Measurements from ENCODE around the gene PHF11. TPM values are rescaled to one million over a fixed set of nuclear protein-coding genes. Genes with fewer than 3 reads are reported as not detected.

The PHF11 gene
- total and polyA plus RNA-seq, 2 of the 8 experiments (the other 6 are each of a cell fraction or from before 2014, with no cell fraction given): 6.1 to 8.1 TPM

- Histone ChIP-seq H4K8ac (ENCODE audit: extremely low read depth, insufficient read depth, low read length) (no peak overlapping the region), H2AFZ (ENCODE audit: low read length) (no peak overlapping the region), H3K79me2 (ENCODE audit: control insufficient read depth in 1 of 2, insufficient read depth in 2 of 2, low read length in 2 of 2) (no peaks in the 10 kb centered on the region), H3K4me2 (ENCODE audit: insufficient read depth in 1 of 2, low read depth in 2 of 2, low read length in 2 of 2) (no peak overlapping the region), H3K9ac (replicated peaks in 1 of 4; ENCODE audit: extremely low read depth in 1 of 4, low read depth in 3 of 4, low read length in 3 of 4) (no peak overlapping the region), H2BK5ac (ENCODE audit: low read depth, low read length) (no peak overlapping the region), H3K4me3 (ENCODE audit: extremely low read depth in 1 of 4, insufficient read depth in 2 of 4, low read depth in 3 of 4, low read length in 4 of 4) (no peak overlapping the region), H3K23ac (ENCODE audit: insufficient read length) (no peak overlapping the region), H3K27me3 (replicated peaks in 1 of 4; ENCODE audit: control insufficient read depth in 3 of 4, extremely low read depth in 1 of 4, insufficient read depth in 3 of 4, low read length in 3 of 4) (no peaks in the 10 kb centered on the region), H3K36me3 (ENCODE audit: control insufficient read depth in 2 of 4, insufficient read depth in 4 of 4, low read length in 3 of 4) (peaks cover 2 to 33% (median 18%) of the 10 kb centered on the region in 4 experiments; a peak in 7 of 8 replicates), H2BK20ac (ENCODE audit: low read length) (no peak overlapping the region), H3K9me3 (ENCODE audit: insufficient read depth in 2 of 2, low read depth in 1 of 2, low read length in 1 of 2) (no peaks in the 10 kb centered on the region), H3K4me1 (replicated peaks in 1 of 4; ENCODE audit: control insufficient read depth in 3 of 4, insufficient read depth in 4 of 4, low read length in 3 of 4) (no peaks in the 10 kb centered on the region), H2BK12ac (ENCODE audit: low read depth, low read length) (no peak overlapping the region), H3K14ac (ENCODE audit: insufficient read length) (no peak overlapping the region), H3K56ac (replicated peaks; ENCODE audit: insufficient read length, low read depth, low read length) (no peak overlapping the region), H4K20me1 (replicated peaks in 1 of 2; ENCODE audit: control insufficient read depth in 1 of 2, insufficient read depth in 2 of 2, low read length in 2 of 2) (peaks cover 0 to 3% of the 10 kb centered on the region in 2 experiments), H3K4ac (replicated peaks; ENCODE audit: insufficient read length, low read depth, low read length) (no peak overlapping the region), H4K5ac (ENCODE audit: insufficient read length, low read depth, low read length) (no peak overlapping the region), H2BK15ac (ENCODE audit: low read length) (no peak overlapping the region), H2BK120ac (replicated peaks; ENCODE audit: low read depth, low read length) (no peak overlapping the region), H2AK5ac (ENCODE audit: low read depth, low read length) (no peak overlapping the region), H3K18ac (ENCODE audit: extremely low read depth, low read length) (no peak overlapping the region), H3K27ac (ENCODE audit: low read depth, low read length) (no peak overlapping the region), H4K91ac (replicated peaks; ENCODE audit: insufficient read length, low read length) (no peak overlapping the region), H3K79me1 (ENCODE audit: low read depth, low read length) (no peaks in the 10 kb centered on the region), H3K23me2 (ENCODE audit: low read depth, low read length) (no peaks in the 10 kb centered on the region)
- FAIRE-seq (no peak), DNase-seq (ENCODE audit: low read depth in 1 of 2, low spot score in 2 of 2) (peak in 1 of 2 experiments; percentile 52)
- WGBS, 2 experiments (ENCODE audit: extremely low coverage in 1 of 2, insufficient coverage in 1 of 2, insufficient read length in 1 of 2, insufficient replicate concordance in 2 of 2, low coverage in 1 of 2, low lambda C conversion rate in 2 of 2, missing lambda C conversion rate in 1 of 2): 84% methylated on average over 11 of the region's 11 CpGs; no CpG with 5 or more reads in 1 of the 2 experiments
- ChIA-PET POLR2A (ENCODE audit: partially characterized antibody) (no interaction called here), CTCF (ENCODE audit: partially characterized antibody) (interaction anchor here (0.6 to 1.4 kb wide), 6 partner anchors 24 to 261 kb away, joined by 3 to 6 read pairs (median 3); no protein-coding TSS in a partner anchor)
- TF ChIP-seq PHF8 (conservative IDR thresholded peaks at IDR 0.05; ENCODE audit: low read depth, low read length) (no peak), E2F6 (IDR thresholded peaks at IDR 0.05) (no peak), CTBP2 (IDR thresholded peaks at IDR 0.05; ENCODE audit: borderline replicate concordance, insufficient read depth, insufficient read length, low read length) (no peak), ATF2 (IDR thresholded peaks at IDR 0.05; ENCODE audit: low read length) (no peak), SIN3A (conservative IDR thresholded peaks at IDR 0.05 in 1 of 2, IDR thresholded peaks at IDR 0.05 in 1 of 2; ENCODE audit: low read depth in 1 of 2, low read length in 2 of 2) (no peak), SRF (IDR thresholded peaks at IDR 0.05; ENCODE audit: low read depth, low read length) (no peak), CTCF (IDR thresholded peaks at IDR 0.05; ENCODE audit: control extremely low read depth in 1 of 3, insufficient read depth in 1 of 3, low read depth in 1 of 3, low read length in 3 of 3) (peak; percentile 23 to 42 (median 40); a peak in 3 of 4 replicates), ZNF274 (IDR thresholded peaks at IDR 0.05; ENCODE audit: borderline replicate concordance, extremely low read depth, low read length) (no peak)
These were observed 58.6 kb downstream of the PHF11 start for GRCh38 chr13:49554387-49554786.
